Activated T-cell treated with anti-CD3 and anti-CD28 coated beads, Interleukin-2, amount 50 U/mL, for 1 hour (primary cell): ENCODE measurements around the gene HUNK.
"Not testable (repeated sequence)": the region's sequence is repeated elsewhere in the genome, so short reads cannot be mapped to it uniquely, and the experiment has no call there.

Experiments
- DNase-seq: peaks from one replicate; pipeline ENCODE4 v3.0.0-alpha.2; 2020

Gene HUNK

GRCh38 chr21:32008714-32009113 is 135.9 kb downstream of the HUNK start:
- DNase-seq = no peak

GRCh38 chr21:32009263-32009662 is 136.4 kb downstream of the HUNK start:
- no peak for DNase-seq

GRCh38 chr21:32015461-32016139 is 142.8 kb downstream of the HUNK start:
- no peak for DNase-seq

GRCh38 chr21:32018381-32018780 is 145.6 kb downstream of the HUNK start:
- no peak for DNase-seq

- DNase-seq = no peak
Measured at GRCh38 chr21:32020564-32020963, 147.7 kb downstream of the HUNK start.

- no peak for DNase-seq
Measured at GRCh38 chr21:32021319-32021994, 148.6 kb downstream of the HUNK start.

GRCh38 chr21:32022146-32022545 is 149.3 kb downstream of the HUNK start:
- DNase-seq = no peak

- DNase-seq = no peak
Measured at GRCh38 chr21:32030146-32030652, 157.4 kb downstream of the HUNK start.

- no peak for DNase-seq
Measured at GRCh38 chr21:32034850-32035249, 162.0 kb downstream of the HUNK start.

GRCh38 chr21:32035617-32036016 is 162.8 kb downstream of the HUNK start:
- no peak for DNase-seq

- DNase-seq = no peak
Measured at GRCh38 chr21:32036756-32037155, 163.9 kb downstream of the HUNK start.

- not testable (repeated sequence) for DNase-seq
Measured at GRCh38 chr21:32038751-32039150, 165.9 kb downstream of the HUNK start.

- DNase-seq = no peak
Measured at GRCh38 chr21:32043458-32043857, 170.6 kb downstream of the HUNK start.

GRCh38 chr21:32044205-32045180 is 171.7 kb downstream of the HUNK start:
- no peak for DNase-seq

GRCh38 chr21:32046191-32046590 is 173.4 kb downstream of the HUNK start:
- DNase-seq = no peak

- DNase-seq = no peak
Measured at GRCh38 chr21:32048353-32048752, 175.5 kb downstream of the HUNK start.
